ENCODE results near the gene ATP8B4.

DNA sequence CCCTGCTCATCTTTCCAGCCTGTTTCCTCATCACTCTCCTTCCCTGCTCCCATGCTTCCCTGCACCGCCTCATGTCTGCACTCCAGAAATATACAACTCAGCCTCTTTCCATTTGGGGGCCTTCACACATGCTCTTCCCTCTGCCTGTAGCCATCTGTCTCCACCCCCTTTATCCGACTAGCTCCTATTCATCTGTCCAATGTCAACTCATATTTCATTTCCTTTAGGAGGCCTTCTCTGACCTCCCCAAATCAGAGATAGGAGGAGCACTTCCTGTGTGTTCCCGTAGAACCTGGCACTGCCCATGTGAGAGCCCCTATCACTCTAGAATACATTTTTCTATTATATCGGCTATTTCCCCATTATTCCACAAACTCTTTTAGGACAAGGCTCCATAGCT, 10.6 kb downstream of the ATP8B4 start:
- TF ChIP-seq ARNT (IDR thresholded peaks at IDR 0.05) (no peak), ZNF384 (IDR thresholded peaks at IDR 0.05) (no peak), SUZ12 (IDR thresholded peaks at IDR 0.05) (no peak), FOXA1 (IDR thresholded peaks at IDR 0.05) (no peak), ELF4 (IDR thresholded peaks at IDR 0.05) (no peak), BHLHE40 (IDR thresholded peaks at IDR 0.05; ENCODE audit: borderline replicate concordance) (no peak), NFRKB (IDR thresholded peaks at IDR 0.05) (no peak), LEF1 (IDR thresholded peaks at IDR 0.05; ENCODE audit: borderline replicate concordance) (no peak), FOXK2 (IDR thresholded peaks at IDR 0.05) (no peak)

All from HEK293T (cell line).